Measurements from ENCODE around the gene ZNF185. TPM values are rescaled to one million over a fixed set of nuclear protein-coding genes. Genes with fewer than 3 reads are reported as not detected.

Gene ZNF185
- total RNA-seq, 2 donors from 2014 or later = 13.5 to 20.7 TPM

DNA sequence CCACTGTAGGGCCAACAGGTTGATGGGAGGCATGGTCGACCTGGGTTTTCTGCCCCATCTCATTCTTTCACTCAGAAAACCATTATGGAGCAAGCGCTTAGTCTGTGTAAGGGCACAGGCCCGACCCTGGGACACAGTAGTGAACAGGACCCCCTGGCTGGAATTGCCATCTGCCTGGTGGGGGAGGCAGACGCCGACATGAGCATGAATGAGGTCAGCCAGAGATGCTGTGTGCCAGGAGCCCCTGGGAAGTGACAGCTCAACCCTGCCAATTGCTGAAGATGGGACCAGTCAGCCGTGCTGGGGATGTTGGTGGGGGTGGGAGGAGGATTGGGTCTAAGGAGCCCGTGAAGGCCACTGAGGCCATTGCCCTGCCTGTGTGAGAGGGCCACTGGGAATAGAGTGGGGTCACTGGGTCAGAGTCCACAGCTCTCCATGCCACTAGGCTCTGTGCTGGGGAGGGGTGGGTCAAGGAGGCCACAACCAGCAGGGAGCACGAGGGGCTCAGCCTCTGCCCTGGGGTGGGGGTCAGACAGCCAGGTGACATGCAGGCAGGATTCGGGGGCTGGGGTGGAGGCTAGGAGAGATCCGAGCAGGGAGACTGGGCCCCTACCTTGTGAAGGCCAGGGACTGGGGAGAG is 31.0 kb downstream of the ZNF185 start:
- no peaks in the 10 kb centered on the region for H3K4me1 ChIP-seq (ENCODE audit: control insufficient read depth, insufficient read depth, low read length)
- H3K27ac ChIP-seq (ENCODE audit: low read depth, low read length) = no peak overlapping the region
- TF ChIP-seq, protein P1, sequence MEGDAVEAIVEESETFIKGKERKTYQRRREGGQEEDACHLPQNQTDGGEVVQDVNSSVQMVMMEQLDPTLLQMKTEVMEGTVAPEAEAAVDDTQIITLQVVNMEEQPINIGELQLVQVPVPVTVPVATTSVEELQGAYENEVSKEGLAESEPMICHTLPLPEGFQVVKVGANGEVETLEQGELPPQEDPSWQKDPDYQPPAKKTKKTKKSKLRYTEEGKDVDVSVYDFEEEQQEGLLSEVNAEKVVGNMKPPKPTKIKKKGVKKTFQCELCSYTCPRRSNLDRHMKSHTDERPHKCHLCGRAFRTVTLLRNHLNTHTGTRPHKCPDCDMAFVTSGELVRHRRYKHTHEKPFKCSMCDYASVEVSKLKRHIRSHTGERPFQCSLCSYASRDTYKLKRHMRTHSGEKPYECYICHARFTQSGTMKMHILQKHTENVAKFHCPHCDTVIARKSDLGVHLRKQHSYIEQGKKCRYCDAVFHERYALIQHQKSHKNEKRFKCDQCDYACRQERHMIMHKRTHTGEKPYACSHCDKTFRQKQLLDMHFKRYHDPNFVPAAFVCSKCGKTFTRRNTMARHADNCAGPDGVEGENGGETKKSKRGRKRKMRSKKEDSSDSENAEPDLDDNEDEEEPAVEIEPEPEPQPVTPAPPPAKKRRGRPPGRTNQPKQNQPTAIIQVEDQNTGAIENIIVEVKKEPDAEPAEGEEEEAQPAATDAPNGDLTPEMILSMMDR (conservative IDR thresholded peaks at IDR 0.05) = no peak
- H3K27ac Mint-ChIP-seq = no peak overlapping the region
- peaks cover 2% of the 10 kb centered on the region for H3K36me3 Mint-ChIP-seq (ENCODE audit: low read depth)
- peaks cover 59% of the 10 kb centered on the region for H3K9me3 Mint-ChIP-seq
- H3K9ac ChIP-seq (ENCODE audit: extremely low read depth, low read length, poor library complexity, severe bottlenecking) = no peak overlapping the region
- no peak overlapping the region for H3K4me3 Mint-ChIP-seq
- H3K36me3 ChIP-seq (ENCODE audit: control insufficient read depth, insufficient read depth, low read length) = no peaks in the 10 kb centered on the region
- H3K9me3 ChIP-seq (ENCODE audit: control insufficient read depth, low read length) = no peaks in the 10 kb centered on the region
- no peak overlapping the region for H3K4me3 ChIP-seq (ENCODE audit: low read length)
- H3K27me3 Mint-ChIP-seq (ENCODE audit: insufficient read depth) = no peaks in the 10 kb centered on the region
- no peak for DNase-seq
- WGBS, 2 experiments (ENCODE audit: insufficient coverage in 1 of 2, insufficient read length in 1 of 2) = 97% methylated on average over 10 of the region's 10 CpGs; no CpG with 5 or more reads in 1 of the 2 experiments
- no peaks in the 10 kb centered on the region for H3K27me3 ChIP-seq (ENCODE audit: control insufficient read depth, insufficient read depth, low read length, poor library complexity, severe bottlenecking)
- no peaks in the 10 kb centered on the region for H3K4me1 Mint-ChIP-seq

DNA sequence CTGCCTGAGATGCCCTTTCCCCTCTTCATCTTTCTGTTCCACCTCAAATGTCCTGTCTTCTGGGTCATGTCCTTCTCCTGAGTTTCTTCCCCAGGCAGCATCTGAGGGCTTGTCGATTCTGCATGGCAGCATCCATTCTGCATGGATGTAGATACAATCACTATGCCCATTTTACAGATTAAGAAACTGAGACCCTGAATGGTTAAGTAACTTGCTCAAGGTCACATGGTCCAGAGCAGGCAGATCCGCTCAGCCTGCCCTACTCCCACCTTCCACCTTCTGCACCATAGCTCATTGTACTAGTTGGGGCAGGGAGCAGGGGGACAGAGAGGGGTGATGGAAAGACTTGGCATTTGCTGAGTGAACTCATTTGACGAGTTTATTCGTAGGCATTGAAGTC is 32.0 kb downstream of the ZNF185 start:
- no peaks in the 10 kb centered on the region for H3K27me3 ChIP-seq (ENCODE audit: control insufficient read depth, insufficient read depth, low read length, poor library complexity, severe bottlenecking)
- no peak overlapping the region for H3K4me3 Mint-ChIP-seq
- no peak for DNase-seq

DNA sequence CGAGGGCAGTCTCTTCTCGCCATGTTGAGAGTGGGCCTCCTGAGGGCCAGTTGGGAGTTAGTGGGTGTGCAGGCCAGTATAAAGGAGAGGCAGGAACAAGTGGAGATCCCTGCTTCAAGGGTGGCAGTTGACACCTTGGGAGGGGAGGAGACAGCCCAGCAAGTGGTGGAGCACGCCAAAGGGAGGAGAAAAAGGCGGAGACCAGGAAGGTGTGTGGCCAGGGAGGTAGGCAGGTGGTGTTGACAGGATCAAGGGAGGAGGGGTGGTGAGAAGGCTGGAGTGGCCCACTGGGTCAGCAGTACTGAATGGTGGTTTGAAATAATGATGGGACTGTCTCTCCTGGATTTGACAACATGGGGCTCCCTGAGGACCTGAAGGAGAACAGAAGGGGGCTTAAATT is 32.6 kb downstream of the ZNF185 start:
- Mint-ChIP-seq H3K4me3 (no peak overlapping the region), H3K4me1 (no peaks in the 10 kb centered on the region), H3K36me3 (ENCODE audit: low read depth) (peaks cover 2% of the 10 kb centered on the region), H3K27me3 (ENCODE audit: insufficient read depth) (no peaks in the 10 kb centered on the region), H3K27ac (no peak overlapping the region), H3K9me3 (peaks cover 64% of the 10 kb centered on the region)
- Histone ChIP-seq H3K36me3 (ENCODE audit: control insufficient read depth, insufficient read depth, low read length) (no peaks in the 10 kb centered on the region), H3K9ac (ENCODE audit: extremely low read depth, low read length, poor library complexity, severe bottlenecking) (no peak overlapping the region), H3K9me3 (ENCODE audit: control insufficient read depth, low read length) (no peaks in the 10 kb centered on the region), H3K27me3 (ENCODE audit: control insufficient read depth, insufficient read depth, low read length, poor library complexity, severe bottlenecking) (no peaks in the 10 kb centered on the region), H3K27ac (ENCODE audit: low read depth, low read length) (no peak overlapping the region), H3K4me1 (ENCODE audit: control insufficient read depth, insufficient read depth, low read length) (no peaks in the 10 kb centered on the region), H3K4me3 (ENCODE audit: low read length) (no peak overlapping the region)
- no peak for DNase-seq
- WGBS, 2 experiments (ENCODE audit: insufficient coverage in 1 of 2, insufficient read length in 1 of 2) = 83 to 95% methylated on average over 2 to 4 of the region's 4 CpGs
- TF ChIP-seq, protein P1 (conservative IDR thresholded peaks at IDR 0.05) = no peak

More for the DNA sequence above, 32.0 kb downstream of the ZNF185 start:
- H3K4me1 Mint-ChIP-seq = no peaks in the 10 kb centered on the region
- Histone ChIP-seq H3K9ac (ENCODE audit: extremely low read depth, low read length, poor library complexity, severe bottlenecking) (no peak overlapping the region), H3K36me3 (ENCODE audit: control insufficient read depth, insufficient read depth, low read length) (no peaks in the 10 kb centered on the region), H3K4me1 (ENCODE audit: control insufficient read depth, insufficient read depth, low read length) (no peaks in the 10 kb centered on the region), H3K27ac (ENCODE audit: low read depth, low read length) (no peak overlapping the region), H3K9me3 (ENCODE audit: control insufficient read depth, low read length) (no peaks in the 10 kb centered on the region), H3K4me3 (ENCODE audit: low read length) (no peak overlapping the region)
- H3K36me3 Mint-ChIP-seq (ENCODE audit: low read depth) = peaks cover 2% of the 10 kb centered on the region
- no peaks in the 10 kb centered on the region for H3K27me3 Mint-ChIP-seq (ENCODE audit: insufficient read depth)
- no peak overlapping the region for H3K27ac Mint-ChIP-seq
- 91 to 92% methylated on average over 2 to 3 of the region's 4 CpGs for whole genome bisulfite sequencing, 2 experiments (ENCODE audit: insufficient coverage in 1 of 2, insufficient read length in 1 of 2)
- H3K9me3 Mint-ChIP-seq = peaks cover 65% of the 10 kb centered on the region
- TF ChIP-seq, protein P1 (conservative IDR thresholded peaks at IDR 0.05) = no peak

All from endodermal cell (in vitro differentiated cells).